Putamen (tissue), 1 donor: ENCODE measurements around the gene XAB2.

Source experiments
- DNase-seq: peaks from one replicate; pipeline ENCODE4 v3.0.0-alpha.2; 2016; ENCODE audit warnings: low spot score

XAB2 gene

GRCh38 chr19:7575434-7576040 is 53.8 kb downstream of the XAB2 start:
- DNase-seq, result no peak

- DNase-seq, result no peak
Measured at GRCh38 chr19:7570761-7571160, 58.6 kb downstream of the XAB2 start.
